ENCODE data around the gene AGAP1. TPM values are rescaled to one million over a fixed set of nuclear protein-coding genes. Genes with fewer than 3 reads are reported as not detected.

The AGAP1 gene
- total and polyA plus RNA-seq, 8 donors, result 5.0 to 27.6 (median 17.4) TPM

DNA sequence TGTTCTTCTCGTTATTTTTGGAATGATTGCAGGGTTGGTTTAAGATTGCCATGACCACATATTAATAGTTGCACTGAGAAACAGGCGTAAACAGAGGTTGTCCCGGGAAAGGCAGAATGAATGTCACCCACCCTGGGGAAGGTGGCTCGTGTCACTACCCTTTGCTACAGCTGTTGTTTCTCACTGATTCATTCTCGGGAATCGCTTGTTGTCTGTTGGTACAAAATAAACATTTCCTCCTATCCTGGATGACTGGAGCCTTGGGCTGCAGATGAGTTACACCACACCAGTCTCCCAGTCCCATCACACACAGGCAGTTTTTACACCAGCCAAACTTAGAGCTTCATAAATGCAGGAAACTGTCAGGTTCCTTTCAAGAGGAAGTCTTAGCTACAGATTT lies 457.6 kb downstream of the AGAP1 start:
- no peaks in the 10 kb centered on the region for H3K9me3 ChIP-seq
- no peaks in the 10 kb centered on the region for H3K36me3 ChIP-seq
- no peak overlapping the region for H3K4me3 ChIP-seq
- H3K27me3 ChIP-seq, result no peaks in the 10 kb centered on the region
- no peak for FAIRE-seq
- TF ChIP-seq, protein P1, sequence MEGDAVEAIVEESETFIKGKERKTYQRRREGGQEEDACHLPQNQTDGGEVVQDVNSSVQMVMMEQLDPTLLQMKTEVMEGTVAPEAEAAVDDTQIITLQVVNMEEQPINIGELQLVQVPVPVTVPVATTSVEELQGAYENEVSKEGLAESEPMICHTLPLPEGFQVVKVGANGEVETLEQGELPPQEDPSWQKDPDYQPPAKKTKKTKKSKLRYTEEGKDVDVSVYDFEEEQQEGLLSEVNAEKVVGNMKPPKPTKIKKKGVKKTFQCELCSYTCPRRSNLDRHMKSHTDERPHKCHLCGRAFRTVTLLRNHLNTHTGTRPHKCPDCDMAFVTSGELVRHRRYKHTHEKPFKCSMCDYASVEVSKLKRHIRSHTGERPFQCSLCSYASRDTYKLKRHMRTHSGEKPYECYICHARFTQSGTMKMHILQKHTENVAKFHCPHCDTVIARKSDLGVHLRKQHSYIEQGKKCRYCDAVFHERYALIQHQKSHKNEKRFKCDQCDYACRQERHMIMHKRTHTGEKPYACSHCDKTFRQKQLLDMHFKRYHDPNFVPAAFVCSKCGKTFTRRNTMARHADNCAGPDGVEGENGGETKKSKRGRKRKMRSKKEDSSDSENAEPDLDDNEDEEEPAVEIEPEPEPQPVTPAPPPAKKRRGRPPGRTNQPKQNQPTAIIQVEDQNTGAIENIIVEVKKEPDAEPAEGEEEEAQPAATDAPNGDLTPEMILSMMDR (IDR thresholded peaks at IDR 0.05), result no peak
- no peak for DNase-seq
- 76 to 79% methylated on average over 6 of the region's 6 CpGs for WGBS, 2 donors
- no peak for ATAC-seq
- intact Hi-C loops (cut with DNase I), result no loop called here
- H3K27ac ChIP-seq, result no peak overlapping the region
- H3K4me1 ChIP-seq, result no peaks in the 10 kb centered on the region

DNA sequence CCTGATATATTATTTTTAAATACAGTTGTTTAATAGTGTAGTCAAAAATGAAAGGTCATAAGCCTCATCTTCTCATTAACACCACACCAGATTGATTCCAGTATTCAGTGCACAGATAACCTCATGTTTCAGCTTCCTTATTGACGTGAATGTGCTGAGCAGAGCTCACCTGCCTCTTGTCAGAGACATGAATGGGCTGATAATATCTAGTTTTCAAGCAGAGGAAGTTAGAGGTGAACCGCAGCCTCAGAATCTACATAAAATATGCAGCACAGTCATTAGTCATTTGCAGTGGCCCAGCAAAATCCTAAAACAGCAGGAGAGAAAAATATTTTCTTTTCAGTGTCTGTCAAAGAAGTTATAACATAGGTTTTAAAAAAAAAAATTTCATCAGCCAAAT lies 458.1 kb downstream of the AGAP1 start:
- no peak for FAIRE-seq
- 38 to 44% methylated on average over 2 of the region's 2 CpGs for WGBS, 2 donors
- Histone ChIP-seq H3K27me3 (no peaks in the 10 kb centered on the region), H3K4me3 (no peak overlapping the region), H3K4me1 (no peaks in the 10 kb centered on the region), H3K9me3 (no peaks in the 10 kb centered on the region), H3K36me3 (no peaks in the 10 kb centered on the region), H3K27ac (no peak overlapping the region)
- TF ChIP-seq, protein P1 (IDR thresholded peaks at IDR 0.05), result no peak
- no peak for DNase-seq
- intact Hi-C loops (cut with DNase I), result no loop called here
- no peak for ATAC-seq

DNA sequence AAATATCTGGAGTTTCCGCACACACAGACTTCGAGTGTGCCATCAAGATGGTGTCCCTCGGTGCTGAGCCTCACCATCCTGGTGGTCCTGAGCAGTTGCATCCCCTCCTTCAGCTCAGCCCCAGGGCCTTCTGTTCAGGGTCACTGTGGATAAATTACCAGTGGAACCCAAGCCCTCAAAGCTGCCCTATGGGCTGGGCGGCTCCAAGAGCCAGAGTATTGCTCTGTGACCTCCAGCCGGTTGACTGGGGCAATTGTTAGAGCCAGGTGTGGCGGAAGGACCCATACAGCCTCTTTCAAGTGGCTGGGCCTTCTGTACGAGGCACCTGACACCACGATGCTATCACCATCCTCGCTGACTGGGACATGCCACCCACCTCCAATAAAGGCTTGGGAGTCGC lies 458.9 kb downstream of the AGAP1 start:
- TF ChIP-seq, protein P1 (IDR thresholded peaks at IDR 0.05), result no peak
- no peak for FAIRE-seq
- no peaks in the 10 kb centered on the region for H3K9me3 ChIP-seq
- ATAC-seq, result no peak
- peak in 1 of 6 donors; percentile 9 for DNase-seq
- 93 to 97% methylated on average over 10 of the region's 10 CpGs for whole genome bisulfite sequencing, 2 donors
- H3K36me3 ChIP-seq, result no peaks in the 10 kb centered on the region
- intact Hi-C loops (cut with DNase I), result no loop called here
- no peaks in the 10 kb centered on the region for H3K27me3 ChIP-seq
- H3K4me1 ChIP-seq, result no peaks in the 10 kb centered on the region
- no peak overlapping the region for H3K4me3 ChIP-seq
- H3K27ac ChIP-seq, result no peak overlapping the region

GRCh38 chr2:235954281-235954680 lies 460.4 kb downstream of the AGAP1 start:
- no peak for ATAC-seq
- no peak for FAIRE-seq
- no peaks in the 10 kb centered on the region for H3K27me3 ChIP-seq

GRCh38 chr2:235954888-235955480 lies 461.1 kb downstream of the AGAP1 start:
- DNase-seq (peak in 1 of 6 donors; percentile 22), FAIRE-seq (no peak), ATAC-seq (no peak)
- TF ChIP-seq, protein P1 (IDR thresholded peaks at IDR 0.05), result no peak
- intact Hi-C loops (cut with DNase I), result no loop called here
- no peaks in the 10 kb centered on the region for H3K4me1 ChIP-seq
- no peaks in the 10 kb centered on the region for H3K36me3 ChIP-seq
- no peaks in the 10 kb centered on the region for H3K9me3 ChIP-seq
- no peak overlapping the region for H3K4me3 ChIP-seq
- WGBS, 2 donors, result 93 to 94% methylated on average over 13 of the region's 13 CpGs
- H3K27me3 ChIP-seq, result no peaks in the 10 kb centered on the region
- no peak overlapping the region for H3K27ac ChIP-seq

More at GRCh38 chr2:235954281-235954680, 460.4 kb downstream of the AGAP1 start:
- no peak overlapping the region for H3K27ac ChIP-seq
- no peak overlapping the region for H3K4me3 ChIP-seq
- H3K36me3 ChIP-seq, result no peaks in the 10 kb centered on the region
- TF ChIP-seq, protein P1 (IDR thresholded peaks at IDR 0.05), result no peak
- intact Hi-C loops (cut with DNase I), result no loop called here
- H3K9me3 ChIP-seq, result no peaks in the 10 kb centered on the region
- H3K4me1 ChIP-seq, result no peaks in the 10 kb centered on the region
- DNase-seq, result peak in 1 of 6 donors; percentile 11
- 96 to 97% methylated on average over 10 of the region's 10 CpGs for WGBS, 2 donors
